GM12892 (cell line): ENCODE data around the gene ARFGEF3.

Experiments
- POLR2A ChIP-seq: IDR thresholded peaks from 2 replicates; pipeline ENCODE4 v1.6.1; 2011; ENCODE audit warnings: low read depth, low read length, control low read depth
- POLR2AphosphoS5 ChIP-seq: IDR thresholded peaks from 2 replicates; pipeline ENCODE4 v1.6.1; 2011; ENCODE audit warnings: low read depth, low read length, control low read depth
- TAF1 ChIP-seq: IDR thresholded peaks from 2 replicates; pipeline ENCODE4 v1.6.1; 2011; ENCODE audit warnings: low read depth, mild to moderate bottlenecking, control low read depth, low read length, borderline replicate concordance

- TF ChIP-seq TAF1 (no peak), POLR2A (no peak), POLR2AphosphoS5 (no peak)
These were observed 6.3 kb upstream of the ARFGEF3 start for GRCh38 chr6:138155443-138155842.
